ENCODE data around the gene MRPS25. TPM values are rescaled to one million over a fixed set of nuclear protein-coding genes. Genes with fewer than 3 reads are reported as not detected.

Gene MRPS25
- total RNA-seq, 1 experiment from 2014 or later, result 69.7 TPM

DNA sequence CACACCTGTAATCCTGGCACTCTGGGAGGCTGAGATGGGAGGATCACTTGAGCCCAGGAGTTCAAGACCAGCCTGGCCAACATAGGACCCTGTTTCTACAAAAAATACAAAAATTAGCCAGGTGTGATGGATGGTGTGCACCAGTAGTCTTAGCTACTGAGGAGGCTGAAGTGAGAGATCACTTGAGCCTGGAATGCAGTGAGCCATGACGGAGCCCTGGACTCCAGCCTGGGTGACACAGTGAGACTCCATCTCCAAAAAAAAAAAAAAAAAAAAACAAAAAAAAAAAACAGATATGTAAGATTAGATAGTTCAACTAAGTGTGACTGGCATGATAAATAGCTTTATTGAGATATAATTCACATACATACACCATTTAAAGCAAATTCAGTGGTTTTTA lies 24.1 kb upstream of the MRPS25 start (continued):
- TF ChIP-seq PRDM15 (CRISPR knock-in tag; IDR thresholded peaks at IDR 0.05), result no peak

GRCh38 chr3:15086699-15087098 lies 21.6 kb upstream of the MRPS25 start:
- Mint-ChIP-seq H3K27me3 (ENCODE audit: low read depth) (no peaks in the 10 kb centered on the region), H3K4me3 (no peak overlapping the region), H3K4me1 (no peaks in the 10 kb centered on the region), H3K36me3 (peaks cover 22% of the 10 kb centered on the region), H3K9me3 (no peaks in the 10 kb centered on the region), H3K27ac (no peak overlapping the region)
- ATAC-seq (no peak), DNase-seq (ENCODE audit: low spot score) (no peak)
- CTCF ChIA-PET, result interaction anchor here (1.0 kb wide), 1 partner anchor 35 kb away, joined by 3 read pairs; no protein-coding TSS in a partner anchor
- POLR2A ChIA-PET, result no interaction called here
- TF ChIP-seq FOXJ3 (CRISPR knock-in tag; IDR thresholded peaks at IDR 0.05; ENCODE audit: borderline replicate concordance), result no peak
- no peak for TF ChIP-seq ZNF263 (CRISPR knock-in tag; IDR thresholded peaks at IDR 0.05; ENCODE audit: low read depth)
- TF ChIP-seq, protein P1, sequence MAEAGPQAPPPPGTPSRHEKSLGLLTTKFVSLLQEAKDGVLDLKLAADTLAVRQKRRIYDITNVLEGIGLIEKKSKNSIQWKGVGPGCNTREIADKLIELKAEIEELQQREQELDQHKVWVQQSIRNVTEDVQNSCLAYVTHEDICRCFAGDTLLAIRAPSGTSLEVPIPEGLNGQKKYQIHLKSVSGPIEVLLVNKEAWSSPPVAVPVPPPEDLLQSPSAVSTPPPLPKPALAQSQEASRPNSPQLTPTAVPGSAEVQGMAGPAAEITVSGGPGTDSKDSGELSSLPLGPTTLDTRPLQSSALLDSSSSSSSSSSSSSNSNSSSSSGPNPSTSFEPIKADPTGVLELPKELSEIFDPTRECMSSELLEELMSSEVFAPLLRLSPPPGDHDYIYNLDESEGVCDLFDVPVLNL (CRISPR knock-in tag; IDR thresholded peaks at IDR 0.05; ENCODE audit: borderline replicate concordance, low read depth), result no peak
- no peak for TF ChIP-seq ARID4B (CRISPR knock-in tag; IDR thresholded peaks at IDR 0.05; ENCODE audit: borderline replicate concordance)
- no peak for TF ChIP-seq NR3C1 (CRISPR knock-in tag; conservative IDR thresholded peaks at IDR 0.05; ENCODE audit: low read depth)
- TF ChIP-seq ZNF512 (CRISPR knock-in tag; IDR thresholded peaks at IDR 0.05; ENCODE audit: borderline replicate concordance), result no peak
- no peak for TF ChIP-seq PRRX2 (CRISPR knock-in tag; IDR thresholded peaks at IDR 0.05)
- no peak for TF ChIP-seq NFYB (CRISPR knock-in tag; conservative IDR thresholded peaks at IDR 0.05; ENCODE audit: low read depth)
- TF ChIP-seq NR1H2 (CRISPR knock-in tag; IDR thresholded peaks at IDR 0.05), result no peak
- no peak for TF ChIP-seq RELA (CRISPR knock-in tag; IDR thresholded peaks at IDR 0.05; ENCODE audit: borderline replicate concordance)
- no peak for TF ChIP-seq AR (CRISPR knock-in tag; IDR thresholded peaks at IDR 0.05)
- no peak for TF ChIP-seq HMGXB4 (CRISPR knock-in tag; IDR thresholded peaks at IDR 0.05)
